Umbilical cord (tissue), 2 donors: ENCODE data around the gene HSPG2. TPM values are rescaled to one million over a fixed set of nuclear protein-coding genes. Genes with fewer than 3 reads are reported as not detected.

Source experiments
- DNase-seq: peaks from one replicate; pipeline ENCODE4 v3.0.0-alpha.2; 2015; ENCODE audit warnings: low spot score
- total RNA-seq: library from RNA; depleted of rRNA; stranded (reverse); fragments of >200 nt; gene quantifications from one replicate; pipeline ENCODE4 v1.2.3, GENCODE V29; 2014; ENCODE audit warnings: low replicate concordance; ENCODE audit not compliant: insufficient read depth

HSPG2 gene
- total RNA-seq, 1 donor from 2014 or later = 604 TPM

GRCh38 chr1:21845646-21846641, 91.2 kb downstream of the HSPG2 start:
- no peak for DNase-seq

GRCh38 chr1:21843996-21844395, 93.1 kb downstream of the HSPG2 start:
- no peak for DNase-seq

GRCh38 chr1:21843208-21843607, 93.9 kb downstream of the HSPG2 start:
- DNase-seq = no peak

- DNase-seq = no peak
These were observed 94.4 kb downstream of the HSPG2 start for GRCh38 chr1:21842606-21843162.

- no peak for DNase-seq
These were observed 95.2 kb downstream of the HSPG2 start for GRCh38 chr1:21841852-21842466.

GRCh38 chr1:21840981-21841380, 96.1 kb downstream of the HSPG2 start:
- no peak for DNase-seq

GRCh38 chr1:21839337-21840037, 97.6 kb downstream of the HSPG2 start:
- no peak for DNase-seq

- no peak for DNase-seq
These were observed 98.6 kb downstream of the HSPG2 start for GRCh38 chr1:21838359-21839157.

- DNase-seq = no peak
These were observed 99.6 kb downstream of the HSPG2 start for GRCh38 chr1:21837476-21837875.

GRCh38 chr1:21836729-21837128, 100.4 kb downstream of the HSPG2 start:
- DNase-seq = no peak

- no peak for DNase-seq
These were observed 101.1 kb downstream of the HSPG2 start for GRCh38 chr1:21836010-21836409.

- no peak for DNase-seq
These were observed 102.4 kb downstream of the HSPG2 start for GRCh38 chr1:21834666-21835065.

- DNase-seq = no peak
These were observed 103.0 kb downstream of the HSPG2 start for GRCh38 chr1:21834094-21834493.

GRCh38 chr1:21833392-21833976, 103.6 kb downstream of the HSPG2 start:
- DNase-seq = no peak

GRCh38 chr1:21831454-21831970, 105.6 kb downstream of the HSPG2 start:
- no peak for DNase-seq

GRCh38 chr1:21830792-21831453, 106.2 kb downstream of the HSPG2 start:
- DNase-seq = no peak

GRCh38 chr1:21829294-21829693, 107.8 kb downstream of the HSPG2 start:
- no peak for DNase-seq

GRCh38 chr1:21828506-21829210, 108.5 kb downstream of the HSPG2 start:
- DNase-seq = no peak

GRCh38 chr1:21828075-21828474, 109.0 kb downstream of the HSPG2 start:
- DNase-seq = no peak
